HG03060 (cell line): ENCODE results near the gene ARHGAP35.
A peak's percentile ranks its signal among the peaks of the same experiment; 100 is the strongest.
"Not testable (repeated sequence)": the region's sequence is repeated elsewhere in the genome, so short reads cannot be mapped to it uniquely, and the experiment has no call there.

ENCODE experiments used
- ATAC-seq: cut with Tn5 transposase; IDR thresholded peaks from one replicate; pipeline ENCODE4 v1.9.1; 2021; ENCODE audit warnings: low read depth, moderate number of reproducible peaks; ENCODE audit not compliant: unreplicated experiment

ARHGAP35 gene

DNA sequence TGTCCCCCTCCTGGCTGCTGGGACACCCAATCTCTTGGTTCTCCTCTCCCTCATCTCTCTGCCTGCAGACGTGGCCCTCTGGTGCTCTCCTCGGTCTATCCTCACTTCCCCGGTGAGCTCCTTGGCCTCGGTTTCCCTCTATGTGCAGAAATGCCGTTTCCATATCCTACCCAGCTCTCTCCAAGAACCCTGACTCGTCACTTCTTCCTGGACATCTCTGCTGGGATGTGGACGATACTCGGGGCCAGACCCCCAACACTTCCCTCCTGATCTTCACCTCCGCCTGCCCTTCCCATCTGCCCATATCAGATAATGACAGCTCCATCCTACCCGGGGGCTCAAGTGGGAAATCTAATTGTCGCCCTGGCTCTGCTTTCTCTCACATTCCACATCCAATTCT is 18.0 kb upstream of the ARHGAP35 start:
- no peak for ATAC-seq

GRCh38 chr19:46844067-46844489 is 16.7 kb upstream of the ARHGAP35 start:
- ATAC-seq = no peak

DNA sequence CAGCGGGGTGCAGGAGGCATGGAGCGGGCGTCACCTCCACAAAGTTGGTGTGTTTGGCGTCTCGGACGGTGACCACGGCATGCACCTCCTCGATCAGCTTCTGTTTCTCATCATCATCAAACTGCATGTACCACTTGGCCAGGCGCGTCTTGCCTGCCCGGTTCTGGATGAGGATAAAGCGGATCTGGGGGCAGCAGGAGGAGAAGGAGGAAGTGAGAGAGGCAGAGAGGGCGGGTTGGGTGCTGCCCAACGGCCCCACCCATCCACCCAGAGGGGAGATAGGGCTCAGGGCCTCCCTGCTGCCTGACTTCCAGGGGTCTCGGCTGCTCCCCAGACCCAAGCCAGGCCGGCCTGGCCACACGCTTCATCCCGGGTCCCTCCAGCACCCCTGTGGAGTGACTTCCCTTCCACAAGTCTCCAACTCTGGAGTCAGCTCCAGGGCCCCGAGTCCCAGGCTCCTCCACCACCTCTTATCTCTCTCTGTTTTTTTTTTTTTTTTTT is 14.8 kb upstream of the ARHGAP35 start:
- no peak for ATAC-seq

GRCh38 chr19:46847528-46847927 is 13.3 kb upstream of the ARHGAP35 start:
- ATAC-seq = no peak

DNA sequence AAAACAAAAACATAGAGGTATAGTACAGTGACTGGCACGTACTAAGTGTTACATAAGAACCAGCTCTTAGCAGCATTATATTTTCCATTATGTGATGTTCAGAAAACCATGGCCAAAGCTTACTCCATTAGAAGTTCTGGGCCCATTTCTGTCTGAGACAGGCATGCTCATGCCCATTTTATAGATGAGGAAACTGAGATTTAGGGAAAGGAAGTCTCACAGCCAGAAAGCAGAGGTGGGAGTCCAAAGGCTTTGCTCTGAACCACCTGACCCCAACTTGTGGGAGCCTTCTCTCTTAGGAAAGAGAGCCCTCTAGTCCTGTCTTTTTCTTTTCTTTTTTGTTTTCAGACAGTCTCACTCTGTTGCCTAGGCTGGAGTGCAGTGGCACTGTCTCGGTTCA is 12.4 kb upstream of the ARHGAP35 start:
- ATAC-seq = no peak

- no peak for ATAC-seq
Measured at GRCh38 chr19:46849610-46850009, 11.2 kb upstream of the ARHGAP35 start.

GRCh38 chr19:46850228-46851203 is 10.3 kb upstream of the ARHGAP35 start, which contains the start of gene AP2S1:
Gene AP2S1, minus strand, starts transcription at chr19:46850846. Its CDS starts 80 bp downstream, at chr19:46850766.
- peak; percentile 88 for ATAC-seq

- ATAC-seq = no peak
Measured at GRCh38 chr19:46852830-46853229, 8.0 kb upstream of the ARHGAP35 start.

- ATAC-seq = not testable (repeated sequence)
Measured at GRCh38 chr19:46854698-46855097, 6.1 kb upstream of the ARHGAP35 start.

DNA sequence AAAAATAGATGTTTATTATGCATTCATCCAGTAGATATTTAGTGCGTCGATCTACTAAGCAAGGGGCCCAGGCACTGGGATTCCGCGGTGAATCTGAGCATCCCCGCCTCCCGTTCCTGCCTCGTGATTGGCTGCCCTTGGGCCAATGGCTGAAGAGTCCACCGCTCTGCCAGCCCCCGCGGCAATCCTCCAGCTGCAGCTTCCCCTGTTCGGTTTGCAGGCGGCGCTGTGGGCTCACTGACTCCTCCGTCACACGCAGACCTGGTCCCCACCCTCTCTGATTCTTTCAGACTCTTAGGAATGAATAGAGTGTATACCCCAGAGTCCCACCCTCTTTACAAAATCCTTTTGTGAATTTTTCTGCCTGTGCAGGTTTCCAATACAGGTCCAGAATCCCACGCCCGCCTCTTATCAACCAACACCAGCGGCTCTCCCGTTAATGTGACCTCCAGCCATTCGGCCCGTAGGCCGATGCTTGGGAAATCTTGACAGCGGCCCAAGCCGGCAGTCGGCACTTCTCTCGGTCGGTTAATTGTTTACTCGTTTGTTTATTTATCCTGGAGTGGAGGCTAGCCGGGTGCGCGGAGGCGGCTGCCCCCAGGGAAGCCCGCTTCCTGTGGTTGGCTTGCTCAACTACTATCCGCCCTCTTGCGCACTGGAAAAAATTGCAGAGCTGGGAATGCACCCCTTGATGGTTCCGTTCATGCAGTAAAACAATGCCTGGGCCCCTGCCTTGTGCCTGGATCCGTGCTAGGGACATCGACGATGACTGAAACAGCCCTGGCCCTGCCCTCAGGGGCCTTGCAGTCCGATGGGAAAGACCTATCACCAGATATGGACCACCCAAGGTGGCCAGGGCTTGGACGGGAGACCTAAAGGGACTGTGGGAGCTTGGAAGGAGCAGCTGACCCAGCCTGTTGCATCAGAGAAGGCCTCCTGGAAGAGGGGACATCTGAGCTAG is 4.5 kb upstream of the ARHGAP35 start:
- ATAC-seq = no peak

DNA sequence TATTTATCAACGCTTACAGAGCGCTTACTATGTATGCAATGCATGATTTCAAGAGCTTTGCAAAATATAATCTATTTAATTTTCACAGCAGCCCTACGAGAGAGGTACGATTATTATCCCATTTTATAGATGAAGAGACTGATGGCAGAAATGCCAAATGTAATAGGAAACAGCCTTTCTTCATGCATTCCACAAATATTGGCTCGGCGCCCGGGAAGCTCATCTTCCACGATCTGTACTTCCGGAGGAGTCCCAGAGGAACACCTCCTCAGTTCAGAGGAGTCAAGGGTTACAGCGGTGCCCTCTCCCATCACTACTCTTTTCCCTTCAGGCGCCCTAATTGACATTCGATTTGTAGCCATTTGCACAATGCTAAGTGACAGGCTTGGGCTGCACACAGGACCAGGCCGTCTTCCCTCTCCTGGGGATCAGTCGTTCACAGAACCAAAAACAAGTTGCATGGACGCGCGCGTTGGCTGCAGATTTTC is 1.1 kb upstream of the ARHGAP35 start:
- no peak for ATAC-seq

GRCh38 chr19:46860125-46860845 is 512 bp upstream of the ARHGAP35 start:
- peak; percentile 68 for ATAC-seq

GRCh38 chr19:46861691-46862502 is 1.1 kb downstream of the ARHGAP35 start:
- no peak for ATAC-seq

GRCh38 chr19:46862503-46862834 is 1.7 kb downstream of the ARHGAP35 start:
- ATAC-seq = no peak

DNA sequence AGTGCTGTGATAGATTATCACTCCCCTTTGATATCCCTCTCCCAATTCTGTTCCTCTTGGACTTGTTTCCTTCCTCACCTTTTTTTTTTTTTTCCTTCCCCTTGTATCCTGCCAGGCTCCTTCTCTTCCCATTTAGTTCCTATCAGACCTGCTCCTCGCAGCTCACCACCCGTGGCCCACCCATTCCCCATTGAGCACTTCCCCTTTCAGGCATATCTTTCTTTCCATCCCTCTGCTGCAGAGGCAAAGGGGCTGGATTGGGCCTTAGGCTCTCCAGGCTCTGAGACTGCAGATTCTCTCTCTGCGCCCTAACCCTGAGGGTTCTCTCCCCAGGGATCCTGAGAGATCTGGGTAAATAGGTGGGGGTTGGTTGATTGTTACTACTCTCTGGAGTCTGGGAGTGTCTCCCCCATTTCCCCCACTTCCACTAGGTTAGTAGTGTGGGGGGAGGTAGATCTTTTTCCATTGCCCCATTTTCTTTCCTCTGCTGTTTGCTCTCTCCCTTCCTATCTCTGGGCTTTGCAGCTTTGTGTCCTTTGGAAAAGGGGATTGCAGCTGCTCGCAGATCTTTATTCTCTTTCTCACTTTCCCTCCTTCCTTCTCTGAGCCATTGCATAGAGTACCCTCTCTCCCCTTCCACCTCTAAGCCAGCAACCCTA is 2.3 kb downstream of the ARHGAP35 start:
- ATAC-seq = no peak

DNA sequence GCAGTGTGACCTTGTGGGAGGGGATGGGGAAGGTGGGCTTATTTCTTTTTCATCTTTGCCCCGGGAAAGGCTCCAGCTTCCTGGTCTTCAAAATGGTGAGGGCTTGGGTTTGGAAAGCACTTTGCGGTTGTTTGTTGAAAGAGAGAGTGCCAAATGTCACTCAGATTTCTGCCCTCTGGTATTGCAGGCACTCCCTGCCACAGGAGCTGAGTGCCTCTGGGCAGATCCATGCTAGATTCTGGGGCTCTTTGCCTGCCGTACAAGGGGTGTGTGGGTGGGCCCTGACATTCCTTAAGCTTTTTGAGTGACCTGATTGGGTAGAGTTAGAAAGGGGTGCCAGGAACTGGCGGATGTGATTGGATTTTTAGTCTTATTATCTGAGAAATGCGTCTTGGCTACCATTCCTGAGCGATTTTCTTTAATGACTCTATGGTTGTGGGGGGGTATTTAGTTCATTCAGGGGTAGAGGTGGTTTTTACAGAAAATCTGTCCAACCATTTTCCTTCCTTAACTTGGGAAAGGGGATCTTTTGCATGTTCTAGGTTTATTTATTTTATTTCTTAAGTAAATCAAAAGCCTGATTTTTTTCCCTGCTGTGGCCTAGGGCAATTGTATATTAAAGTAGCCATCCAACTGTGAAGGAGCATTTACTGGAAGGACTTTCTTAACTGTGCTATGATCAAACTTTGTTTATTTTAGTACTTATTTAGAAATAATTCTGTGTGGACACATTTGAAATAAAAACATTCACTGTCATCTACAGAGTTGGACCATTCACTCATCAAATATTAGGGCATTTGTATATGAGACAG is 3.2 kb downstream of the ARHGAP35 start:
- no peak for ATAC-seq

DNA sequence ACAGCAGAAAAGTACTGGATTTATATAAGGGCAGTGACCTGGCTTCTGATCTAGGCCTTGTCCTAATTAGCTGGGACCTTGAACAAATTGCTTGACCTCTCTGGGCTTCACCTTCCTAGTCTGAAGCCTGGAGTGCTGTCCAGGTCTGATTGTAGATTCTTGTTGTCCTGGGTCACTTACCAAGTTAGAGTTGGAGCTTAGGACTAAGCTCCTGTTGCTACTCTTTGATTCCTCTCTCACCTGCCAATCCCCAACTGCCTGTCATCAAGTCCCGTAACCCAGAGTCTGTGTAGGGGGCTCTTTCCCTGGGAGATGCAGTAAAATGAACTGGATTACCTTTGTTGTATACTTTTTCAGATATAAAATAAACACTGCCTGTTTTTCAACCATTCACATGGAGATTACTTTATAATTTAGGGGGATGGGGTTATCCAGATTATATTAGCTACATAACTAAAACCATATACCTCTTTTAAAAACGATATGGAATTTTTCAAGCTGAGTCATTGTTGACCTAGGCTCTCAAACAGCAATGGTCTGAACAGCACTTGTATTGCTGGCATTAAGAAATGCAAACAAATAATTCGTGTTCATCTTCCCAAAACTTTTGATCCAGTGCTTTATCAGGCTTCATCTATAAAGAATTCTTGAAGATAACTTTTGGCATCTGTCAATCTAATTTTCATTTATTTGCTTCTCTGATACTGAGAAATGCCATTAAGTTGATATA is 5.8 kb downstream of the ARHGAP35 start:
- no peak for ATAC-seq
